Measurements from ENCODE around the gene MTG2. TPM values are rescaled to one million over a fixed set of nuclear protein-coding genes. Genes with fewer than 3 reads are reported as not detected.
A peak's percentile ranks its signal among the peaks of the same experiment; 100 is the strongest.

The MTG2 gene
- polyA plus RNA-seq, 1 donor: 30.9 TPM

DNA sequence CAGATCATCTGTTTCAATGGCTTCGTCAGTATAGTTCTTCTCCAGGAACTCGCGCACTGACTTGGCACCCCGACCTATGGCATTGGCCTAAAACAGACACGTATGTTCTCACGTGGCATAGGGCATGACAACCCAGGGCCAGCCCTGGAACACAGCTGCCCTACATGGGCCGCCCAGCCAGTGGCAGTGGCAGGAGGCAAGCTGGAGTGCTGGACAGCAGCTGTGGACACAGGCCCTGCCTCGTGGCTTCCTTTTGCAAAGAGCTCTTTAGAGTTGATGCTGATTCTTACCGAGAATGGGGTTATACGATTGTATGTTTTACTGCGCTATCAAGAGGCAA lies 44.7 kb upstream of the MTG2 start:
- H3K9me3 ChIP-seq (ENCODE audit: control insufficient read depth, low read depth, low read length): no peaks in the 10 kb centered on the region
- H3K4me1 ChIP-seq (ENCODE audit: control insufficient read depth, insufficient read depth, low read length): peaks cover 14% of the 10 kb centered on the region
- no peak overlapping the region for H3K27ac ChIP-seq (ENCODE audit: low read length)
- H3K27me3 ChIP-seq (ENCODE audit: control insufficient read depth, insufficient read depth, low read length): no peaks in the 10 kb centered on the region
- no peak overlapping the region for H3K4me3 ChIP-seq (ENCODE audit: low read length)
- peaks cover 78% of the 10 kb centered on the region for H3K36me3 ChIP-seq (ENCODE audit: control insufficient read depth, insufficient read depth, low read length)
- WGBS (ENCODE audit: insufficient coverage, low lambda C conversion rate): no CpG with 5 or more reads among the region's 11 CpGs
- DNase-seq: no peak

DNA sequence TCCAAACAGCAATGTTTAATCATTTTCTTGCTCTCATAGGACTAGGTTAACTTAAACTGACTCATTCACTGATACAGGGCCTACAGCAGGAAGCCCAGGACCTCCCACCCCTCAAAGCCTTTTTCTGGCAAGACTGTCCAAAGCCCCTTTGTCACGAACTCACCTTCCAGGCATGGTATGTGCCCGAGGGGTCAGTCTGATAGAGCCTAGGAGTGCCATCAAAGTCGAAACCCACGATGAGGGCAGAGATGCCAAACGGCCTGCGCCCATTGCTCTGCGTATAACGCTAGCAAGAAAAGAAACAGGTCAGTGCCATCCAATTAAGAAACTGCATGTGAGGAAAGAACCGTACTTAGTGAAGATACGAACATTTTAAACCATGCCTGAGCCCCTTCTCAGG lies 43.9 kb upstream of the MTG2 start:
- Histone ChIP-seq H3K36me3 (ENCODE audit: control insufficient read depth, insufficient read depth, low read length) (peaks cover 71% of the 10 kb centered on the region), H3K4me3 (ENCODE audit: low read length) (no peak overlapping the region), H3K4me1 (ENCODE audit: control insufficient read depth, insufficient read depth, low read length) (peaks cover 14% of the 10 kb centered on the region), H3K27ac (ENCODE audit: low read length) (no peak overlapping the region), H3K9me3 (ENCODE audit: control insufficient read depth, low read depth, low read length) (no peaks in the 10 kb centered on the region), H3K27me3 (ENCODE audit: control insufficient read depth, insufficient read depth, low read length) (no peaks in the 10 kb centered on the region)
- WGBS (ENCODE audit: insufficient coverage, low lambda C conversion rate): no CpG with 5 or more reads among the region's 10 CpGs
- DNase-seq: no peak

DNA sequence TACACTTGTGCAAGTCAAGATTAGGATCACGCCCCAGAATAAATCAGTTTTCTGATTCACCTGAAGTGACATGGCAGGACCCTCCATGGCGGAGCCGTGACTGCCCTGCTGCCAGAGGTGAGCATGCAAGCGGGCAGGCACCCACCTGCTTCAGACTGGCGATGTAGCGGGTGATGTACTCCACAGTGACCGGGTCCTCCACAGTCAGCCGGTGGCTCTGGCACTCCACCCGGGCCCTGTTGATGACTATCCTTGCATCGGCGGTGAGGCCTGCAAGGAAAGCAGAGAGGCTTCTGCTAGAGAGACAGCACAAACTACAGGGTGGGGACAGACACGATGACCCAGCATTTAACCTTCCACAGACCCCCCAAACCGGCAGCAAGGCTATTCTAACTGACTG lies 43.2 kb upstream of the MTG2 start:
- H3K36me3 ChIP-seq (ENCODE audit: control insufficient read depth, insufficient read depth, low read length): peaks cover 65% of the 10 kb centered on the region
- no peak for DNase-seq
- no peaks in the 10 kb centered on the region for H3K27me3 ChIP-seq (ENCODE audit: control insufficient read depth, insufficient read depth, low read length)
- H3K4me1 ChIP-seq (ENCODE audit: control insufficient read depth, insufficient read depth, low read length): peaks cover 14% of the 10 kb centered on the region
- no peak overlapping the region for H3K27ac ChIP-seq (ENCODE audit: low read length)
- H3K9me3 ChIP-seq (ENCODE audit: control insufficient read depth, low read depth, low read length): no peaks in the 10 kb centered on the region
- no peak overlapping the region for H3K4me3 ChIP-seq (ENCODE audit: low read length)
- WGBS (ENCODE audit: insufficient coverage, low lambda C conversion rate): no CpG with 5 or more reads among the region's 13 CpGs

DNA sequence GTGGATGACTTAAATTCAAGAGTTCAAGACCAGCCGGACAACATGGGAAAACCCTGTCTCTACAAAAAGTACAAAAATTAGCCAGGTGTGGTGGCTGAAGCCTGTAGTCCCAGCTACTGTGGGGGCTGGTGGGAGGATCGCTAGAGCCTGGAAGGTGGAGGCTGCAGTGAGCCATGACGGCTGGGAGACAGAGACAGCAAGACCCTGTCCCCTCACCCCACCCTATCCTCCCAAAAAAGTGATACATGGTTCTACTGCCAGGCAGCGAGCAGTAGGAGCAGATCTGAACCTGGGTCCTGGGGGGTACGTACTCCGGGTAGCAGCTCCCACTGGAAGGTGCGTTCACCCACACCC lies 41.8 kb upstream of the MTG2 start:
- Histone ChIP-seq H3K4me1 (ENCODE audit: control insufficient read depth, insufficient read depth, low read length) (peaks cover 17% of the 10 kb centered on the region), H3K9me3 (ENCODE audit: control insufficient read depth, low read depth, low read length) (no peaks in the 10 kb centered on the region), H3K27me3 (ENCODE audit: control insufficient read depth, insufficient read depth, low read length) (no peaks in the 10 kb centered on the region), H3K27ac (ENCODE audit: low read length) (peak overlapping the region; percentile 61), H3K4me3 (ENCODE audit: low read length) (no peak overlapping the region), H3K36me3 (ENCODE audit: control insufficient read depth, insufficient read depth, low read length) (peaks cover 51% of the 10 kb centered on the region)
- DNase-seq: no peak
- no CpG with 5 or more reads among the region's 7 CpGs for WGBS (ENCODE audit: insufficient coverage, low lambda C conversion rate)

DNA sequence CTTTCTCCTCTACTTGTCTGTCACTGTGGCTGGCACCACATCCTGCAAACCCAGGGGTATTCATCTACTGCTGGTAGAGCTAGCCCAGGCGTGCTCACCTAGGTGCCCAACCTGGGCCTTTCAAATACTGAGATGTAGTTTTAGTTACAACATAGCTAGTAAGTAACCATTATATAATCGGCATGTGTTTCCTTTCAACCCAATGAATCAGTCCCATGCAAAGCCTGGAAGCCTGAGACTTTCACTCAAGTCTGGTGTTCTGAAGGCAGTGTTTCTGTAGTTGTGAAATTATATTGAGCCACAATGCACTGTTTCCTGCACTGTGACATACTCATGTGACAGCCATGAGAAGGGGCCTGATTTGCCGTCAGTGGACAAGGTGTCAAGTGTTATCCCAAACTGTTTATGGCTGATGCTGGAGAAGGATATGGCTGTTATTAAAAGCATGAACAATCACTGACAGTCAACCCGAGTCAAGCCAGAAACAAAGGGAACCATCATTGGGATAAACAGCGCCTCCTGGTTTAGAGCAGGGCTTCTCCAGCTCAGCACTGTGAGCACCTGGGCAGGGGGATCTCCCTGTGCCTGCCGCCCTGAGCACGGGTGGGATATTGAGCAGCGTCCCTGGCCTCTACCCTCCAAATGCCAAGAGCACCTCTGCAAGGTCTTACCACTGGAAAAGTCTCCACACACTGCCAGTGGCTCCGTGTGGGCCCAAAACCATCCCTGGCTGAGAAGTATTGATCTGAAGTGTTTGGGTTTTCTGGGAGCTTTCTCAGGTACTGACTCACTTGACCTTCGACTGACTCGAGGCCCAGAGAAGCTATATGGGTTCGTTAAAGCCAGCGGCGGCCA lies 41.2 kb upstream of the MTG2 start:
- DNase-seq: peak; percentile 60 to 77
- no peaks in the 10 kb centered on the region for H3K27me3 ChIP-seq (ENCODE audit: control insufficient read depth, insufficient read depth, low read length)
- no peaks in the 10 kb centered on the region for H3K9me3 ChIP-seq (ENCODE audit: control insufficient read depth, low read depth, low read length)
- peak overlapping the region; percentile 61 for H3K27ac ChIP-seq (ENCODE audit: low read length)
- peaks cover 17% of the 10 kb centered on the region for H3K4me1 ChIP-seq (ENCODE audit: control insufficient read depth, insufficient read depth, low read length)
- H3K4me3 ChIP-seq (ENCODE audit: low read length): peak overlapping the region; percentile 62
- peaks cover 45% of the 10 kb centered on the region for H3K36me3 ChIP-seq (ENCODE audit: control insufficient read depth, insufficient read depth, low read length)
- no CpG with 5 or more reads among the region's 14 CpGs for WGBS (ENCODE audit: insufficient coverage, low lambda C conversion rate)

DNA sequence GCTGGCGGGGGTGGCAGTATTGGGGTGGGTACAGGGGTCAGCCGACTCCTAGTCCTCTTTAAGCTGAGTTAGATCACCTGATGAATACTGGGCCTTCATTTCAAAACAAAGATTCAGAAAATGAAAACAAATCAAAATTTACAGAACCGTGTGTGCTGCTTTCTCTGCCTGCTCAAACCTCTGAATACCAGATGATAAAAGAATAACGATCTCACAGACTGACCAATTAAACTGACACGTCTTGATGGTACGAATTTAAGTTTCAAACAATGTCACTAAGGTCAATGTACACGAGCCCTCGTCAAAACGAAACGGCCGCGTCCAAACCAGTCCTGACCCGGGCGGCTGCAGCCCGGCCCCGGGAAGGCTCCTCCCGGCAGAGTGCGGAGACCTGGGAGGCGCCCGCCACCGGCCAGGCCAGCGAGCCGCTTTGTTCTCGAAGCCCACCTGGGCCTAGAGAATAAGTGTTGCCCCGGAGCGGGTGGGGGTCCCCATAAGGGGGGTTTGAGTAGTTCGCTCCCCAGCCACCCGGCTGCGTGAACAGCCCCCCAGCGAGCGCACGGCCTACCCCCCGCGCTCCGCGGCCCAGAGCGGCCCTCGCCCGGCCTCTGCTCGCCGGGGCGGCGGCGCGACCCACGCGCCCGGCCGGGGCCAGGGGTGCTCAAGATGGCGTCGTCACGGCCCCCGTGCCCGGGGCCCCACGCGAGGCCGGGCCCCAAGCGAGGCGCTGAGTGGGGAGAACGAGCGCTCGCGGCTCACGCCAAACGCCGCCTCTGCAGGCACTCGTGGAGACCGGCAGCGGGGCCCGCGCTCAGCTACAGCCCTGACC lies 40.4 kb upstream of the MTG2 start:
- peaks cover 17% of the 10 kb centered on the region for H3K4me1 ChIP-seq (ENCODE audit: control insufficient read depth, insufficient read depth, low read length)
- H3K27me3 ChIP-seq (ENCODE audit: control insufficient read depth, insufficient read depth, low read length): no peaks in the 10 kb centered on the region
- peak overlapping the region; percentile 61 for H3K27ac ChIP-seq (ENCODE audit: low read length)
- peak in 1 of 2 donors; percentile 42 for DNase-seq
- peaks cover 38% of the 10 kb centered on the region for H3K36me3 ChIP-seq (ENCODE audit: control insufficient read depth, insufficient read depth, low read length)
- whole genome bisulfite sequencing (ENCODE audit: insufficient coverage, low lambda C conversion rate): no CpG with 5 or more reads among the region's 71 CpGs
- no peaks in the 10 kb centered on the region for H3K9me3 ChIP-seq (ENCODE audit: control insufficient read depth, low read depth, low read length)
- H3K4me3 ChIP-seq (ENCODE audit: low read length): peak overlapping the region; percentile 62

DNA sequence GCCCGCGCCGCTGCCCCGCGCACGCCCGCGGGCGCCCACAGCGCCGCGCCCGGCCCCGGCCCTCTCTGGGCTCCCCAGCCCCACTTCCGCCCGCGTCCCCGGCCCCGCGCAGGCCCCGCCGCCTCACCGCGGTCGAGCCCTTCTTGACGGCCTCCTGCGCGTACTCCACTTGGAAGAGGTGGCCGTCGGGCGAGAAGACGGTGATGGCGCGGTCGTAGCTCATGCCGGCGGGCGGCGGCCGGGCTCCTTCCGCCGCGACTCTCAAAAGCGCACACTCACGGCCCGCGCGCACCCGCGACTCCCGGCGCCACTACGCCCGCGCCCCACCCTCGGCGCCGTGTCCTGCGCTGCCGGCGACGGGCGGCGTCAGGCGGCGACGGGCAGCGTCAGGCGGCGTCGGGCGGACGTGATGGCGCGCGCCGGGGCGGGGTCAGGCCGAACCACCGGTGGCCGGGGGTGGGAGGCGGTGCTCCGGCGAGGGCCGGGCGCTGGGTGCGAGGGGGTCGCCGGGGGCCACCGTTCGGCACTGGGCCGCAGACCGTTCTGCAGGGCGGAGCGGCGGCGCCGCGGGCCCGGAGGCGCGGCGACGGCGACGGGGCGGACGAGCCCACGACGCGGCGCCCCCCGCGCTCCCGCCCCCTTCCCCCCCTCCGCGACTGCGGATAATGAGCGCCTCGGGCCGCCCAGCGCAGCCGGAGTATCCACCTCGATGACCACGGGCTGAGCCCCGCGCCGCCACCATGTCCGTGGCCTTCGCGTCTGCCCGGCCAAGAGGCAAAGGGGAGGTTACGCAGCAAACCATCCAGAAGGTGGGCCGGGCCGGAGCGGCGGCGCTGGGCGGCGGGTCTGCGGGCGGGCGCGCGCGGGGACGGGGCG lies 39.5 kb upstream of the MTG2 start, which contains the start of the genes PSMA7 and SS18L1:
PSMA7 (minus strand) TSS at position 314 of the 876 bp plus-strand sequence; CDS start at position 223, 91 bp downstream.
SS18L1 (plus strand) TSS at position 689 of the 876 bp plus-strand sequence; CDS start at position 741, 52 bp downstream.
- Histone ChIP-seq H3K9me3 (ENCODE audit: control insufficient read depth, low read depth, low read length) (no peaks in the 10 kb centered on the region), H3K4me1 (ENCODE audit: control insufficient read depth, insufficient read depth, low read length) (peaks cover 17% of the 10 kb centered on the region), H3K27ac (ENCODE audit: low read length) (peak within 1 kb of the TSS; percentile 66), H3K4me3 (ENCODE audit: low read length) (peak within 1 kb of the TSS; percentile 78), H3K27me3 (ENCODE audit: control insufficient read depth, insufficient read depth, low read length) (no peaks in the 10 kb centered on the region), H3K36me3 (ENCODE audit: control insufficient read depth, insufficient read depth, low read length) (peaks cover 30% of the 10 kb centered on the region)
- DNase-seq: peak; percentile 83 to 92
- WGBS (ENCODE audit: insufficient coverage, low lambda C conversion rate): no CpG with 5 or more reads among the region's 148 CpGs

DNA sequence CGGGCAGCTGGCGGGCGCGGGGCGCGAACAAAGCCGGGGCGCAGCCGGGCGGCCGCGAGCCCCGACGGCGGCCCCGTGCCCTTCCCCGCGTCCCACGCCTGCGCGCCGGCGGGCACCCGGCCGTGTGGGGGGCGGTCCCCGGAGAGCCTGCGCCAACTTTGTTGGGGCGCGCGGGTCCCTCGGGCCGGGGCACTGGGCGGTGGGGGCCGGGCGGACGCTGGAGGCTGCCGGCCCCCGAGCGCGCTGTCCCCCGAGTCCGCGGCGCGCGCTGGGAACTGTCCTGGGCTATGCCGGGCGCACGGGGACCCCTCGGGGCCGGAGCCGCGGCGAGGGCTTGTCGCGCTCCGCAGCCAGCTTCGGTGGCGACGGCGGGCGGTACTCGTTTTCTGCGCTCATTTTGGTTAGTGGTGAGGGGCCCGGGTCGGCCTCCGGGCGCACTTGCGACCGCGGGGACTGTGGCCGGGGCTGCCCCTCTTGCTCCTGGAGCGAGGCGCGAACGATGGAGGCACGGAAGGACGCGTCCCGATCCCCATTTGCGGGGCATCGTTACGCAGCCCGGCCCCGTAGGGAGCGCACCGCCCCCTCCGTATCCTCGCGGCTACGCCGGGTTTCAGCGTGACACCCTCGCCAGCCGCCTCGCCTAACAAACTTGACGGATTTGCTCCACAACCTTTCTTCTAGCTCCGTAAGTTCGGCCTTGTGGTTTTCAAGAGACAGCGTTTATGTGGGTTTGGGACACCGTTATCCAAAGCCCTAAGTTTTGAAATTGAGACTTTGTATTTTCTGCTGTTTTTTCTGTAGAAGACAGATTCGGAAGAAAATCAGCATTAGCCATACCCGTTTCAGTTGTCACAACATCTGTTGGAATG lies 38.6 kb upstream of the MTG2 start:
- Histone ChIP-seq H3K9me3 (ENCODE audit: control insufficient read depth, low read depth, low read length) (no peaks in the 10 kb centered on the region), H3K36me3 (ENCODE audit: control insufficient read depth, insufficient read depth, low read length) (peaks cover 21% of the 10 kb centered on the region), H3K27ac (ENCODE audit: low read length) (peak overlapping the region; percentile 66), H3K4me1 (ENCODE audit: control insufficient read depth, insufficient read depth, low read length) (peaks cover 17% of the 10 kb centered on the region), H3K4me3 (ENCODE audit: low read length) (peak overlapping the region; percentile 78), H3K27me3 (ENCODE audit: control insufficient read depth, insufficient read depth, low read length) (no peaks in the 10 kb centered on the region)
- DNase-seq: peak in 1 of 2 donors; percentile 73
- WGBS (ENCODE audit: insufficient coverage, low lambda C conversion rate): 12% methylated on average over 6 of the region's 104 CpGs

DNA sequence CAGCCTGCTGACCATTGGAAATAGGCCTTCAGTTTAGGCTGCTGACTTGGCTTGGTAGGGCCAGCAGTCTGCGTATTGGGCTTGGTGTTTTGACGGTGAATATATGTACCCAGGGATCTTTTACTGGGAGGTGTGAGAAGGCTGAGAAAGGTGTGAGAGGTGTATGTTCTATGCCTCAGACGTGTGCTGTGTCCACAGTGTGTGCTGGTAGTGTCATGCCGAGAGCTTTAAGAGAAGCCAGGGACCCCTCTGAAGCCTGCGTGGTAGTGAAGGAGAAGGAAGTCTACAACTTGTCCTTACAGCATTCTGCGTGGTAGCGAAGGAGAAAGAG lies 37.2 kb upstream of the MTG2 start:
- no CpG with 5 or more reads among the region's 7 CpGs for WGBS (ENCODE audit: insufficient coverage, low lambda C conversion rate)
- H3K27me3 ChIP-seq (ENCODE audit: control insufficient read depth, insufficient read depth, low read length): no peaks in the 10 kb centered on the region
- DNase-seq: no peak
- H3K4me3 ChIP-seq (ENCODE audit: low read length): no peak overlapping the region
- H3K4me1 ChIP-seq (ENCODE audit: control insufficient read depth, insufficient read depth, low read length): peaks cover 17% of the 10 kb centered on the region
- no peaks in the 10 kb centered on the region for H3K9me3 ChIP-seq (ENCODE audit: control insufficient read depth, low read depth, low read length)
- H3K27ac ChIP-seq (ENCODE audit: low read length): peak overlapping the region; percentile 44
- peaks cover 6% of the 10 kb centered on the region for H3K36me3 ChIP-seq (ENCODE audit: control insufficient read depth, insufficient read depth, low read length)

Measured in large intestine (tissue), 3 donors.